GM12891 (cell line): ENCODE results near the gene ADK.

Experiments used
- DNase-seq: peaks from one replicate; pipeline ENCODE4 v3.0.0; 2011; ENCODE audit warnings: low spot score; ENCODE audit not compliant: insufficient read length
- FAIRE-seq: peaks from 2 replicates; lab custom pipeline; 2011; peaks lifted over from hg19 to GRCh38; lab: Jason Lieb, UNC
- PAX5 ChIP-seq: IDR thresholded peaks from 2 replicates; pipeline ENCODE4 v1.6.1; 2011; ENCODE audit warnings: low read length, moderate library complexity, mild to moderate bottlenecking; ENCODE audit not compliant: insufficient read depth, severe bottlenecking
- POLR2A ChIP-seq: IDR thresholded peaks from 2 replicates; pipeline ENCODE4 v1.6.1; 2011; ENCODE audit warnings: low read depth, low read length, control low read depth
- POLR2AphosphoS5 ChIP-seq: IDR thresholded peaks from 2 replicates; pipeline ENCODE4 v1.6.1; 2011; ENCODE audit warnings: low read depth, low read length, control low read depth
- POU2F2 ChIP-seq: IDR thresholded peaks from 2 replicates; pipeline ENCODE4 v1.6.1; 2011; ENCODE audit warnings: low read depth, mild to moderate bottlenecking, control low read depth, low read length, moderate library complexity
- SPI1 ChIP-seq: IDR thresholded peaks from 2 replicates; pipeline ENCODE4 v1.6.1; 2011; ENCODE audit warnings: low read depth, low read length, control low read depth
- TAF1 ChIP-seq: IDR thresholded peaks from 2 replicates; pipeline ENCODE4 v1.6.1; 2011; ENCODE audit warnings: low read depth, low read length, control low read depth

Gene ADK

GRCh38 chr10:74681917-74682627 lies 531.1 kb downstream of the ADK start:
- TF ChIP-seq PAX5 (no peak), POU2F2 (no peak), SPI1 (no peak), TAF1 (no peak), POLR2A (no peak), POLR2AphosphoS5 (no peak)
- DNase-seq = no peak
- FAIRE-seq = peak; percentile 26

GRCh38 chr10:74683067-74683466 lies 532.0 kb downstream of the ADK start:
- DNase-seq (no peak), FAIRE-seq (peak; percentile 87)
- TF ChIP-seq POU2F2 = no peak
- TF ChIP-seq TAF1 = no peak
- TF ChIP-seq PAX5 = no peak

GRCh38 chr10:74683621-74684364 lies 532.8 kb downstream of the ADK start:
- no peak for DNase-seq
- FAIRE-seq = peak; percentile 82
- TF ChIP-seq POLR2AphosphoS5 (no peak), SPI1 (peak; percentile 64)

GRCh38 chr10:74684462-74684861 lies 533.4 kb downstream of the ADK start:
- FAIRE-seq (peak; percentile 38), DNase-seq (no peak)
- no peak for TF ChIP-seq TAF1
- TF ChIP-seq PAX5 = no peak
- no peak for TF ChIP-seq POU2F2
- no peak for TF ChIP-seq SPI1
- TF ChIP-seq POLR2A = no peak
- TF ChIP-seq POLR2AphosphoS5 = no peak

- TF ChIP-seq SPI1 (no peak), POLR2AphosphoS5 (no peak), POLR2A (no peak), TAF1 (no peak), POU2F2 (no peak), PAX5 (no peak)
- no peak for FAIRE-seq
- no peak for DNase-seq
These were observed 534.5 kb downstream of the ADK start for GRCh38 chr10:74685564-74685963.

GRCh38 chr10:74690393-74690792 lies 539.4 kb downstream of the ADK start:
- no peak for DNase-seq
- no peak for FAIRE-seq
- TF ChIP-seq POLR2AphosphoS5 (no peak), POLR2A (no peak), POU2F2 (no peak), PAX5 (no peak), SPI1 (no peak), TAF1 (no peak)

- FAIRE-seq = no peak
- no peak for TF ChIP-seq POLR2A
- TF ChIP-seq PAX5 = no peak
- TF ChIP-seq SPI1 = no peak
- no peak for TF ChIP-seq TAF1
- TF ChIP-seq POU2F2 = no peak
- no peak for TF ChIP-seq POLR2AphosphoS5
- no peak for DNase-seq
These were observed 540.1 kb downstream of the ADK start for GRCh38 chr10:74691164-74691563.

GRCh38 chr10:74704629-74705357 lies 553.8 kb downstream of the ADK start:
- no peak for DNase-seq
- FAIRE-seq = no peak
- TF ChIP-seq PAX5 = no peak
- no peak for TF ChIP-seq POLR2A
- no peak for TF ChIP-seq SPI1

GRCh38 chr10:74705358-74705980 lies 554.4 kb downstream of the ADK start:
- DNase-seq (no peak), FAIRE-seq (peak; percentile 26)
- TF ChIP-seq POU2F2 (no peak), TAF1 (no peak), POLR2A (no peak), PAX5 (no peak), SPI1 (no peak), POLR2AphosphoS5 (no peak)

- FAIRE-seq (no peak), DNase-seq (no peak)
- TF ChIP-seq POU2F2 = no peak
- TF ChIP-seq PAX5 = no peak
These were observed 555.9 kb downstream of the ADK start for GRCh38 chr10:74706966-74707365.
